ENCODE data around the gene SYNM.

SYNM gene

DNA sequence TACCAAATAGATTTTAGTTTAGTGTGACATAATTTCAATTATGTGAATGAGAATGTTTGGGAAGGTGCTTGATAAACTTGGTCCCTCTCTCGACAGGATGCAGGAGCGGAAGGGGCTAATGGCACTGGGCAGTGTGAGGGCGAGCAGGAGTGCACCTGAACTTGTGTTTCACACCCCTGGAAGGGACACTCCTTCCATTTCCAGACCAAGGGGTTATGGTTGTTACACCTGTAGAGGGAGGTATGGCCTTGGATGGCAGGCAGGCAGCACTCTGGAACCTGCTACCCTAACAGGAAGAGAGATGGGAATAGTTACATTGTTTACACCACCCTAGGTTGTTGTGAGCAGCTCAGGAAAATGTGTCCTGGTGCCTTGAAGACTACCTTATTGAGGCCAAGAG, 22.1 kb downstream of the SYNM start:
- H3K27me3 ChIP-seq (ENCODE audit: insufficient read depth, low read depth, severe bottlenecking), result no peaks in the 10 kb centered on the region
- TF ChIP-seq, protein P1, sequence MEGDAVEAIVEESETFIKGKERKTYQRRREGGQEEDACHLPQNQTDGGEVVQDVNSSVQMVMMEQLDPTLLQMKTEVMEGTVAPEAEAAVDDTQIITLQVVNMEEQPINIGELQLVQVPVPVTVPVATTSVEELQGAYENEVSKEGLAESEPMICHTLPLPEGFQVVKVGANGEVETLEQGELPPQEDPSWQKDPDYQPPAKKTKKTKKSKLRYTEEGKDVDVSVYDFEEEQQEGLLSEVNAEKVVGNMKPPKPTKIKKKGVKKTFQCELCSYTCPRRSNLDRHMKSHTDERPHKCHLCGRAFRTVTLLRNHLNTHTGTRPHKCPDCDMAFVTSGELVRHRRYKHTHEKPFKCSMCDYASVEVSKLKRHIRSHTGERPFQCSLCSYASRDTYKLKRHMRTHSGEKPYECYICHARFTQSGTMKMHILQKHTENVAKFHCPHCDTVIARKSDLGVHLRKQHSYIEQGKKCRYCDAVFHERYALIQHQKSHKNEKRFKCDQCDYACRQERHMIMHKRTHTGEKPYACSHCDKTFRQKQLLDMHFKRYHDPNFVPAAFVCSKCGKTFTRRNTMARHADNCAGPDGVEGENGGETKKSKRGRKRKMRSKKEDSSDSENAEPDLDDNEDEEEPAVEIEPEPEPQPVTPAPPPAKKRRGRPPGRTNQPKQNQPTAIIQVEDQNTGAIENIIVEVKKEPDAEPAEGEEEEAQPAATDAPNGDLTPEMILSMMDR (IDR thresholded peaks at IDR 0.05; ENCODE audit: low read depth, low read length), result no peak
- no peaks in the 10 kb centered on the region for H3K9me3 ChIP-seq (ENCODE audit: severe bottlenecking)
- no peak overlapping the region for H3K27ac ChIP-seq
- no peak overlapping the region for H3K4me3 ChIP-seq (ENCODE audit: low read depth, low read length)
- H3K36me3 ChIP-seq, result peaks cover 53% of the 10 kb centered on the region
- DNase-seq, result no peak

DNA sequence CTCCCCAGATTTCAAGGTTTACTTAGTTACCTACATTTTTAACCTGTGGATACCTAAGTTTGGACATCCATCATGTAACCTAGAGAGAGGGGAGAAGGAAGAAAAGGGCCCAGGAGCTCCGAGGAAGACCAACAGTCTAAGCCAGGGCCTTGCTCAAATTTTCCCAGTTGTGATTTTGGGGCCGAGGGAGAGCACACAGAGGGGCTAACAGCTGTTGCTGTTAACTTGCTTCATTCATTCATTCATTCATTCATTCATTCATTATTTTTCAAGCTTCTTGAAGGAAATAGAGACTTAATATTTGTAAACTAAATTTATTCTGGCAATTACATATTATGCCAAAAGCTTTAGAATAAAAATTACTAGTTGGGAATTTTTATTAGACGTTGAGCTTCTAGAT, 22.9 kb downstream of the SYNM start:
- no peak overlapping the region for H3K27ac ChIP-seq
- no peak overlapping the region for H3K4me3 ChIP-seq (ENCODE audit: low read depth, low read length)
- TF ChIP-seq, protein P1 (IDR thresholded peaks at IDR 0.05; ENCODE audit: low read depth, low read length), result no peak
- no peaks in the 10 kb centered on the region for H3K27me3 ChIP-seq (ENCODE audit: insufficient read depth, low read depth, severe bottlenecking)
- H3K9me3 ChIP-seq (ENCODE audit: severe bottlenecking), result no peaks in the 10 kb centered on the region
- DNase-seq, result no peak
- H3K36me3 ChIP-seq, result peaks cover 59% of the 10 kb centered on the region

DNA sequence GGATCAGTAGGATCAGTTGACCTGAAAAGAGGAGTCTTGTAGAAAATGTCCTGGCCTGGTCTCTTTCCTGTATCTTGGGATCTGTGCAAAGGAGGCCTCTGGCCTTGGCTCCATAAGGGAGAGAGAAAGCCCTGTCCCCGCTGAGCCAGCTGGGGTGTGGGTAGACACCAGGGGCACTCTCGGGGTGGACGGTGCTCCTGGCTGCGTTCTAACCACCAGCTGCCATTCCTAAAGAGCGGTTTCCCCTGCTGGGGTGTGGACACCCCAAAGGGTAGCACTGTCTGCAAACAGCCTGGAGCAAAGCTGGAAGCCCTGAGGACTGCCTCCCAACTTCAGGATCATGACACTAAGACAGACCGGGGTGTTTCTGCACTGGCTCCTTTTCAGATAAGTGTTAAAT, 23.5 kb downstream of the SYNM start:
- Histone ChIP-seq H3K27me3 (ENCODE audit: insufficient read depth, low read depth, severe bottlenecking) (no peaks in the 10 kb centered on the region), H3K4me3 (ENCODE audit: low read depth, low read length) (no peak overlapping the region), H3K9me3 (ENCODE audit: severe bottlenecking) (no peaks in the 10 kb centered on the region), H3K36me3 (peaks cover 60% of the 10 kb centered on the region), H3K27ac (no peak overlapping the region)
- TF ChIP-seq, protein P1 (IDR thresholded peaks at IDR 0.05; ENCODE audit: low read depth, low read length), result no peak
- no peak for DNase-seq

DNA sequence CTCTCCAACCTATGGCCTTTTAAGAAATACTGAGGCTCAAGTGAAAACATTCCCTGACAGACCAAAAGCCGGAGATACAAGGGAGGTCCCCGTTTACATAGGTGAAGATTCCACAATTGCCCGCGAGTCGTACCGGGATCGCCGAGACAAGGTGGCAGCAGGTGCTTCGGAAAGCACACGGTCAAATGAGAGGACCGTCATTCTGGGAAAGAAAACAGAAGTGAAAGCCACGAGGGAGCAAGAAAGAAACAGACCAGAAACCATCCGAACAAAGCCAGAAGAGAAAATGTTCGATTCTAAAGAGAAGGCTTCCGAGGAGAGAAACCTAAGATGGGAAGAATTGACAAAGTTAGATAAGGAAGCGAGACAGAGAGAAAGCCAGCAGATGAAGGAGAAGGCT, 24.8 kb downstream of the SYNM start:
- Histone ChIP-seq H3K4me3 (ENCODE audit: low read depth, low read length) (no peak overlapping the region), H3K27ac (no peak overlapping the region), H3K36me3 (peaks cover 66% of the 10 kb centered on the region), H3K27me3 (ENCODE audit: insufficient read depth, low read depth, severe bottlenecking) (no peaks in the 10 kb centered on the region), H3K9me3 (ENCODE audit: severe bottlenecking) (no peaks in the 10 kb centered on the region)
- TF ChIP-seq, protein P1 (IDR thresholded peaks at IDR 0.05; ENCODE audit: low read depth, low read length), result no peak
- no peak for DNase-seq

DNA sequence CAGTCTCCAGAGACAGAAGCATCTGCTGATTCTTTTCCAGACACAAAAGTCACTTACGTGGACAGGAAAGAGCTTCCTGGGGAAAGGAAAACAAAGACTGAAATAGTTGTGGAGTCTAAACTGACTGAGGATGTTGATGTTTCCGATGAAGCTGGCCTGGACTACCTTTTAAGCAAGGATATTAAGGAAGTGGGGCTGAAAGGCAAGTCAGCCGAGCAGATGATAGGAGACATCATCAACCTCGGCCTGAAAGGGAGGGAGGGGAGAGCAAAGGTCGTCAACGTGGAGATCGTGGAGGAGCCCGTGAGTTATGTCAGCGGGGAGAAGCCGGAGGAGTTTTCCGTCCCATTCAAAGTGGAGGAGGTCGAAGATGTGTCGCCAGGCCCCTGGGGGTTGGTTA, 25.4 kb downstream of the SYNM start:
- TF ChIP-seq, protein P1 (IDR thresholded peaks at IDR 0.05; ENCODE audit: low read depth, low read length), result no peak
- H3K27me3 ChIP-seq (ENCODE audit: insufficient read depth, low read depth, severe bottlenecking), result no peaks in the 10 kb centered on the region
- H3K4me3 ChIP-seq (ENCODE audit: low read depth, low read length), result no peak overlapping the region

DNA sequence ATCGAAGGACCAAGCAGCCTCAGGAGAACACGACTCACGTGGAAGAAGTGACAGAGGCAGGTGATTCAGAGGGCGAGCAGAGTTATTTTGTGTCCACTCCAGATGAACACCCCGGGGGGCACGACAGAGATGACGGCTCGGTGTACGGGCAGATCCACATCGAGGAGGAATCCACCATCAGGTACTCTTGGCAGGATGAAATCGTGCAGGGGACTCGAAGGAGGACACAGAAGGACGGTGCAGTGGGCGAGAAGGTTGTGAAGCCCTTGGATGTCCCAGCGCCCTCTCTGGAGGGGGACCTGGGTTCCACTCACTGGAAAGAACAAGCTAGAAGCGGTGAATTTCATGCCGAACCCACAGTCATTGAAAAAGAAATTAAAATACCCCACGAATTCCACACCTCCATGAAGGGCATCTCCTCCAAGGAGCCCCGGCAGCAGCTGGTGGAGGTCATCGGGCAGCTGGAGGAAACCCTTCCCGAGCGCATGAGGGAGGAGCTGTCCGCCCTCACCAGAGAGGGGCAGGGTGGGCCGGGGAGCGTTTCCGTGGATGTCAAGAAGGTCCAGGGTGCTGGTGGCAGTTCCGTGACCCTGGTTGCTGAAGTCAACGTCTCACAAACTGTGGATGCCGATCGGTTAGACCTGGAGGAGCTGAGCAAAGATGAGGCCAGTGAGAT, 26.0 kb downstream of the SYNM start:
- no peaks in the 10 kb centered on the region for H3K27me3 ChIP-seq (ENCODE audit: insufficient read depth, low read depth, severe bottlenecking)
- H3K36me3 ChIP-seq, result peaks cover 66% of the 10 kb centered on the region
- H3K27ac ChIP-seq, result no peak overlapping the region
- no peak for DNase-seq
- TF ChIP-seq, protein P1 (IDR thresholded peaks at IDR 0.05; ENCODE audit: low read depth, low read length), result no peak
- no peak overlapping the region for H3K4me3 ChIP-seq (ENCODE audit: low read depth, low read length)
- no peaks in the 10 kb centered on the region for H3K9me3 ChIP-seq (ENCODE audit: severe bottlenecking)

More for the DNA sequence above, 25.4 kb downstream of the SYNM start:
- Histone ChIP-seq H3K36me3 (peaks cover 66% of the 10 kb centered on the region), H3K9me3 (ENCODE audit: severe bottlenecking) (no peaks in the 10 kb centered on the region), H3K27ac (no peak overlapping the region)
- no peak for DNase-seq

Measured in WERI-Rb-1 (cell line).